Naive B cell (primary cell): ENCODE data around the gene TBC1D22A. TPM values are rescaled to one million over a fixed set of nuclear protein-coding genes. Genes with fewer than 3 reads are reported as not detected.
A peak's percentile ranks its signal among the peaks of the same experiment; 100 is the strongest.

Source experiments
- ATAC-seq, 2 donors: fragments of 150-1000 bp; cut with Tn5 transposase; 2 replicates each; pipeline ENCODE4 v1.10.0; 2021; ENCODE audit warnings: low read depth in 2 of 2, mild to moderate bottlenecking in 2 of 2, moderate library complexity in 2 of 2
- DNase-seq: peaks from one replicate; pipeline ENCODE4 v3.0.0; 2022
- H3K27ac Mint-ChIP-seq, 6 donors: one replicate each; pipeline ENCODE4 v1.8.0; 2020 to 2022; ENCODE audit warnings: mild to moderate bottlenecking in 6 of 6, mixed read lengths in 6 of 6, moderate library complexity in 5 of 6, inconsistent platforms in 2 of 6
- H3K27me3 Mint-ChIP-seq, 3 donors: one replicate each; pipeline ENCODE4 v1.8.0; 2021 to 2022; ENCODE audit warnings: mixed read lengths in 3 of 3, mild to moderate bottlenecking in 1 of 3
- H3K36me3 Mint-ChIP-seq, 2 donors: one replicate each; pipeline ENCODE4 v1.8.0; 2020 to 2022; ENCODE audit warnings: mixed read lengths in 2 of 2, inconsistent platforms in 1 of 2, mild to moderate bottlenecking in 1 of 2
- H3K4me1 Mint-ChIP-seq, 3 donors: one replicate each; pipeline ENCODE4 v1.8.0; 2020 to 2022; ENCODE audit warnings: mixed read lengths in 3 of 3, inconsistent platforms in 1 of 3, mild to moderate bottlenecking in 1 of 3, moderate library complexity in 1 of 3
- H3K4me3 Mint-ChIP-seq, 8 donors: one replicate each; pipeline ENCODE4 v1.8.0; 2020 to 2022; ENCODE audit warnings: mild to moderate bottlenecking in 8 of 8, mixed read lengths in 8 of 8, moderate library complexity in 8 of 8, inconsistent platforms in 2 of 8
- H3K9me3 Mint-ChIP-seq, 7 donors: one replicate each; pipeline ENCODE4 v1.8.0; 2020 to 2022; ENCODE audit warnings: mixed read lengths in 7 of 7, mild to moderate bottlenecking in 5 of 7, inconsistent platforms in 2 of 7, moderate library complexity in 1 of 7
- polyA plus RNA-seq, 6 donors: library from polyadenylated mRNA; unstranded; fragments of 300-500 nt; fragmentation: Illumina TruSeq; gene quantifications; one replicate each; pipeline ENCODE4 v1.2.3, GENCODE V29; 2021; ENCODE audit warnings: low read depth in 6 of 6

TBC1D22A gene
- polyA plus RNA-seq, 6 donors from 2014 or later = 47.2 to 74.5 (median 62.6) TPM

DNA sequence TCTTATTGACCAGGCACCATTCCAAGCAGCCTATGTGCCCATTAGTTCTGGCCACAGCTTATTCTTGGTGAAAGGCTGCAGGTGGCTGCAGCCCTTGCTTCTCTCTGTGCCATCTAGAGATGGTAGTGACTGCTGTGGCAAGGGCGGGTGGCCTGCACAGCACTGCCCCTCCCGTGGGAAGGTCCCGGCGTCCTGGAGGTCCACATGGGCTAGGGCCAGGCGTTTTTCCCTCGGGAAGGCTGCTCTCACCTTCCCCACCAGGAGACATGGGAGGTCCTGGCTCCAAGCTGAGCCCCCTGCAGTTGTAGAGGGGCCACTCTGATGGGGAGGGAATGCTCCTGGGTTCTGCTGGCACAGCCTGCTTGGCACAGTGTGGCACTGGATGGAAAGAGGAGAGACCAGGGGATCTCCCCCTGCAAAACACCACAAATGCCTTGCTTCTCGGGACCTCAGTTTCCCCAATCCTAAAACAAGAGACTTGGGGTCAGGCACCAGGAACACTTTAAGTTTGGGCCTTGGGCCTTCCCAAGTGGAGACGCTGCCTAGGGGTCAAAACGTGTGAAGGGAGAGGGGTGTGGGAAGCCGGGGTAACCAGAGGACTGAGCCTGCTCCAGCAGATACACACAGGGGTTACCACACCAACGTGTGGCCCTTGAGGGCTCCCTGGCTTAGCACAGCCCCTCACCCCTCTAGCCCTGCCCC is 10.0 kb upstream of the TBC1D22A start:
- Mint-ChIP-seq H3K4me1 (peaks cover 37 to 49% (median 37%) of the 10 kb centered on the region in 3 donors), H3K4me3 (no peak overlapping the region), H3K27ac (no peak overlapping the region), H3K36me3 (peaks cover 0 to 7% of the 10 kb centered on the region in 2 donors), H3K9me3 (peaks cover 3 to 9% (median 7%) of the 10 kb centered on the region in 7 donors), H3K27me3 (peaks cover 0 to 31% (median 30%) of the 10 kb centered on the region in 3 donors)
- ATAC-seq (no peak), DNase-seq (no peak)

DNA sequence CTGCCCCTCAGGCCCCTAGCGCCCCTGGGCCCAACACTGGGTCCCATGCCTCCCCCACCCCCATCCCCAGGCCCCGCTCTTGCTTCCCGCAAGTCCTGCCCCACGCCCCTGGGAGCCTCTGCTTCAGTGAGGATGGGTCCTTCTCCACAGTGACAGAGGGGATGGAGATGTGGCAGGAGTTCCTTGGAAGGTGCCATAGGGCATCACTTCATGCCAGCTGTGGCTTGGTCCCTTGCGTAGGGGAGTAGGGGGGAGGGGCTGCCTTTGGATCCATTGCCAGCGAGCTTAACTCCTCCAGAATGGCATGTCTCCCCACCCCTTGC is 9.5 kb upstream of the TBC1D22A start:
- H3K36me3 Mint-ChIP-seq = peaks cover 0 to 7% of the 10 kb centered on the region in 2 donors
- H3K4me3 Mint-ChIP-seq = no peak overlapping the region
- H3K9me3 Mint-ChIP-seq = peaks cover 3 to 9% (median 7%) of the 10 kb centered on the region in 7 donors
- H3K4me1 Mint-ChIP-seq = peaks cover 37 to 49% (median 38%) of the 10 kb centered on the region in 3 donors
- peaks cover 0 to 31% (median 30%) of the 10 kb centered on the region in 3 donors for H3K27me3 Mint-ChIP-seq
- DNase-seq (no peak), ATAC-seq (no peak)
- H3K27ac Mint-ChIP-seq = no peak overlapping the region

DNA sequence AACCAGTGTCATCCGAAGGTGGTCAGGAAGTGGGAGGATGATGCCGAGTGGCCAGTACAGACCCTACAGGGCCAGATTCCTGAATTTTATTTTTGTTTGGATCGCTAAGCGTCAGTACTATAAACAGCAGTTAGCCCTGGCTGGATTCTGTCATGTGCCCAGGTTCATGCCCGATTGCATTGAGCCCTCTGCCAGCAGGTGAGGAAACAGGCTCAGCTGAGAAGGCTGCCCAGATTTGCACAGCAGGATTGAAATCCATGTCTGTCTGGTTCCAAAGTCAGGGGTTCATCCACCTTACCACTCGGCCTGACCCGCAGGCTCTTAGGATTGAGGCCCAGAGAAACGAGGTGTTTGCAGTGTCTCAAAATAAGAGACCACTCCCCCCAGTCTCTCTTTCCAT is 9.1 kb upstream of the TBC1D22A start:
- peaks cover 0 to 7% of the 10 kb centered on the region in 2 donors for H3K36me3 Mint-ChIP-seq
- ATAC-seq (no peak), DNase-seq (no peak)
- H3K4me3 Mint-ChIP-seq = no peak overlapping the region
- H3K9me3 Mint-ChIP-seq = peaks cover 3 to 9% (median 7%) of the 10 kb centered on the region in 7 donors
- peaks cover 37 to 51% (median 38%) of the 10 kb centered on the region in 3 donors for H3K4me1 Mint-ChIP-seq
- H3K27ac Mint-ChIP-seq = no peak overlapping the region
- H3K27me3 Mint-ChIP-seq = peaks cover 0 to 31% (median 30%) of the 10 kb centered on the region in 3 donors

DNA sequence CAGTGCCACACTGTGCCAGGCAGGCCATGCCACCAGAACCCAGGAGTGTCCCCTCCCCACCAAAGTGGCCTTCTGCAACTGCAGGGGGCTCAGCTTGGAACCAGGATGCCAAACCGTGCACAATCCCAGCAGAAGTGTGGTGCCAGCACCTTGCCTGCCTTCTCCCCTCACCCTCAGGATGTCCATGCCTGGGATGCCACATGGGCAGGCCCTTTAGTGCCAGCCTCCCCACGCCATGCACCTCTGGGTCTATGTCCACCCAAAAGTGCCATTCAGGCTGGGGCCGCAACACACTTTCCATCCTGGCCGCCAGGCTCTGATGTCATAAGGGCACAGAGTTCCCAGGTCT is 8.7 kb upstream of the TBC1D22A start:
- Mint-ChIP-seq H3K27ac (no peak overlapping the region), H3K27me3 (peaks cover 0 to 29% (median 27%) of the 10 kb centered on the region in 3 donors), H3K4me1 (peaks cover 39 to 53% (median 41%) of the 10 kb centered on the region in 3 donors), H3K9me3 (peaks cover 3 to 9% (median 7%) of the 10 kb centered on the region in 7 donors), H3K4me3 (no peak overlapping the region), H3K36me3 (peaks cover 0 to 7% of the 10 kb centered on the region in 2 donors)
- ATAC-seq (no peak), DNase-seq (no peak)

DNA sequence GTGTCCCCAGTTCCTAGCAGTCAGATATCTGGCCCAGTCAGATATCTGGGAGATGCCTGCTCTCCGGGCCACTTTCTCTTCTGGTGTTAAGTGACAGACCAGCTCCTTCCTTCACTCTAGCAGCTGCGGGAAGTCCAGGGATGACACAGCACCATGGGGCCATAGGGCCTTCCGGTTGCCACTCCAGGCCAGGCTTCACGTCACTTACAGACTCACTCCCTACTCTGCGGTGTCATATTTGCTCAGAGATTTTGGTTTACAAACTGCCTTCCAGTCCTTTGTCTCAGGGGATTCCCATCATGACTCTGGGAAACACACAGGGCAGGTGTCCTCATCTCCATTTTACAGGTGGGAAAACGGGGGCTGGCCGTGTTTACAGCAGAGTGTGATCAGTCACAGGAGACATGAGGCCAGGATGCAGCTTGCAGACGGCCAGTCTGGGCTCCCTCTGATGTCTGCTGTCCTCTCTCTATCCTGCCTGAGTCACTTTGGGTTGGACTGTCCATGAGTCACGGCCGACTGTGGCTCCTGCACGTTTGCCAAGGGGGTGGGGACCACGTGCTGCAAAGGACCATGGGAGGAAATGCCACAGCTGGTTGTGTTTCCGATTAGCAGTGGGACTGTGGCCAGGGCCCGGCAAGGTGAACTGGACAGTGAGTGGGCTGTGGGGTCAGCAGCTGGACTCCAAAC is 8.2 kb upstream of the TBC1D22A start:
- Mint-ChIP-seq H3K4me1 (peaks cover 37 to 52% (median 40%) of the 10 kb centered on the region in 3 donors), H3K4me3 (peak overlapping the region in 2 of 8 donors; percentile 42 to 56), H3K27me3 (peaks cover 0 to 24% (median 22%) of the 10 kb centered on the region in 3 donors), H3K27ac (peak overlapping the region in 2 of 6 donors; percentile 63 to 65), H3K36me3 (peaks cover 0 to 7% of the 10 kb centered on the region in 2 donors), H3K9me3 (peaks cover 3 to 9% (median 7%) of the 10 kb centered on the region in 7 donors)
- peak in 1 of 2 donors; percentile 25 for ATAC-seq
- DNase-seq = no peak

DNA sequence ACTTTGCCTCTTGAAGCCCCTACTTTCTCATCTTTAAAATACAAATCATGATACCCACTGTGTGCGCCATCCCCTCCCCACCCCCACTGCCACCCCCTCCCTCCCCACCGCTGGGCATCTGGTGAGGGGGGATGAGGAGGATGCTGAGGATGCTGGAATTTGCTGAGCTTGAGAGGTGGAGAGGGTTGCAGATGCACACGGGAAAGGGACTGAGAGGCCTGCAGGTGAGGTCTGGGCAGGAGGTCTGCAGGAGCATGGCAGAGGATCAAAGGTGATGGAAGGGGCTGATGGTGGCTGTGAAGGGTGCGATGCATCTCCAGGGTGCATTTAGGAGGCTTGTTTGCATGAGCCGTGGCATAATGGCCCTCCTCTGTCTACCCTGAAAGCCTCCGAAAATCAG is 7.6 kb upstream of the TBC1D22A start:
- H3K27me3 Mint-ChIP-seq = peaks cover 0 to 18% (median 17%) of the 10 kb centered on the region in 3 donors
- no peak for ATAC-seq
- H3K27ac Mint-ChIP-seq = no peak overlapping the region
- peaks cover 0 to 7% of the 10 kb centered on the region in 2 donors for H3K36me3 Mint-ChIP-seq
- H3K9me3 Mint-ChIP-seq = peaks cover 3 to 9% (median 7%) of the 10 kb centered on the region in 7 donors
- H3K4me3 Mint-ChIP-seq = no peak overlapping the region
- H3K4me1 Mint-ChIP-seq = peaks cover 31 to 46% (median 34%) of the 10 kb centered on the region in 3 donors
- DNase-seq = no peak

DNA sequence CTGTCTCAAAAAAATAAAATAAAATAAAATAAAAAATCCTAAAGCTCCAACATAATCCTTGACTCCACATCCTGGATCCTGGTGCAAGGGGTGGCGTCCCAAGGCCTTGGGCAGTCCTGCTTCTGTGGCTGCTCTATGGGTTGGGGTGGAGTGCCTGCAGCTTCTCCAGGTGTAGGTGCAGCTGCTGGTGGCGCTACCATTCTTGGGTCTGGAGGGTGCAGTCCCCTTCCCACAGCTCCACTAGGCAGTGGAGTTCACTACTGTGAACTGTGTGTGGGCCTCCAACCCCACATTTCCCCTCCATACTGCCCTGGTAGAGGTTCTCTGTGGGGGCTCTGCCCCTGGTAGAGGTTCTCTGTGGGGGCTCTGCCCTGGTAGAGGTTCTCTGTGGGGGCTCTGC is 6.9 kb upstream of the TBC1D22A start:
- H3K4me1 Mint-ChIP-seq = peaks cover 24 to 39% (median 28%) of the 10 kb centered on the region in 3 donors
- no peak for ATAC-seq
- peaks cover 3 to 9% (median 7%) of the 10 kb centered on the region in 7 donors for H3K9me3 Mint-ChIP-seq
- no peak for DNase-seq
- H3K36me3 Mint-ChIP-seq = peaks cover 0 to 7% of the 10 kb centered on the region in 2 donors
- no peak overlapping the region for H3K27ac Mint-ChIP-seq
- H3K27me3 Mint-ChIP-seq = peaks cover 0 to 11% (median 10%) of the 10 kb centered on the region in 3 donors
- no peak overlapping the region for H3K4me3 Mint-ChIP-seq

DNA sequence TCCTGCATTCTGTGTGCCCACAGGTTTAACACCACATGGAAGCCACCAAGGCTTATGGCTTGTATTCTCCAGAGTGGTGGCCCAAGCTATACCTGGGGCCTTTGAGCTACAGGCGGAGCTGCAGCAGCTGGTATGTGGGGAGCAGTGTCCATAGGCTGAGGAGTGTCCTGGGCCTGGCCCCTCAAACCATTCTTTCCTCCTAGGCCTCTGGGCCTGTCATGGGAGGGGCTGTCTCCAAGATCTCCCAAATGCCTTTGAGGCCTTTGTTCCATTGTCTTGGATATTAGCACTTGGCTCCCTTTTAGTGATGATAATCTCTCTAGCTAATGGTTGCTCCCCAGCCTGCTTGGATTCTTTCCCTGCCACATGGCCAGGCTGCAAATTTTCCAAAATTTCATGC is 6.4 kb upstream of the TBC1D22A start:
- DNase-seq (no peak), ATAC-seq (no peak)
- peak overlapping the region in 1 of 6 donors; percentile 34 for H3K27ac Mint-ChIP-seq
- no peak overlapping the region for H3K4me3 Mint-ChIP-seq
- H3K9me3 Mint-ChIP-seq = peaks cover 3 to 9% (median 7%) of the 10 kb centered on the region in 7 donors
- peaks cover 0 to 7% of the 10 kb centered on the region in 2 donors for H3K36me3 Mint-ChIP-seq
- H3K27me3 Mint-ChIP-seq = peaks cover 0 to 7% (median 5%) of the 10 kb centered on the region in 3 donors
- peaks cover 23 to 36% (median 25%) of the 10 kb centered on the region in 3 donors for H3K4me1 Mint-ChIP-seq

DNA sequence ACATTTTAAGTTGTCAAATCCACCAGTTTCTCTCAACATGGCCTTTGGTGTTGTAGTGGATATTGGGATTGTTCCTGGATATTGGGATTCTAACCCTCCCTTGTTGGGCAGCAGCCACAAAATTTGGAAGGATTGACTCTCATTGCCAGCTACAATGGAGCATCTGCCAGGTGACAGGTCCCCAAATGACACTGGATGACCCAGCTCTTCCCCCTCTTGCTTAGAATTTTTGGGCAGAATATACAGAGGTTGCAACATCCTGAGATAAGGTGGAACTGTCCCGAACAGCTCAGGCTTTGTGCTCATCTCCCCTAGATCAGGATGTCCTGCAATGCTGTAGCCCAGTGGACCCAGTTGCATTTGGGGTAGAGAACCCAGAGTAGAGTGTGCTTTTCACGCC is 5.3 kb upstream of the TBC1D22A start:
- DNase-seq (no peak), ATAC-seq (no peak)
- peaks cover 3 to 9% (median 7%) of the 10 kb centered on the region in 7 donors for H3K9me3 Mint-ChIP-seq
- no peak overlapping the region for H3K27ac Mint-ChIP-seq
- peaks cover 0 to 7% of the 10 kb centered on the region in 2 donors for H3K36me3 Mint-ChIP-seq
- H3K4me1 Mint-ChIP-seq = peaks cover 29 to 40% (median 30%) of the 10 kb centered on the region in 3 donors
- H3K27me3 Mint-ChIP-seq = no peaks in the 10 kb centered on the region
- H3K4me3 Mint-ChIP-seq = no peak overlapping the region

DNA sequence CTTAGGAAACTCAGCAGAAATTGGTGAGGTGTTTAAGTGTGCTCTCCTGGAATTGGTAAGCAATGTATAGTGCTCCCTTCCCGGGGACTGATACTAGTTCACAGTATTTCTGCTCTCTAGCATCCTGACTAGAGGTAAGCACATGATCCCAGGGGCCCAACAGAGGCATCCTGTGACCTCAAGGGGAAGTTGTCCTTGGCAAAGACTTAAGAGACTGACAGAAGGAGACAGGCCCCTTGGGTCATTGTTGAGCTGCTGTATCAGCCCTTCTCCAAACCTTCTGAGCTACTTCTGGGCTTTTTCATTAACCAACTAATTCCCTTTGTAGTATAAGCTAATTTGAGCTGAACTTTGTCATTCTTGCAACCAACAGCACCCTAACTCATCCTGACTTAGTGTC is 4.3 kb upstream of the TBC1D22A start:
- H3K27ac Mint-ChIP-seq = peak overlapping the region in 1 of 6 donors; percentile 63
- peaks cover 0 to 7% of the 10 kb centered on the region in 2 donors for H3K36me3 Mint-ChIP-seq
- peak overlapping the region in 1 of 8 donors; percentile 82 for H3K4me3 Mint-ChIP-seq
- peaks cover 34 to 51% (median 37%) of the 10 kb centered on the region in 3 donors for H3K4me1 Mint-ChIP-seq
- ATAC-seq (no peak), DNase-seq (no peak)
- peaks cover 3 to 9% (median 7%) of the 10 kb centered on the region in 7 donors for H3K9me3 Mint-ChIP-seq
- H3K27me3 Mint-ChIP-seq = no peaks in the 10 kb centered on the region

DNA sequence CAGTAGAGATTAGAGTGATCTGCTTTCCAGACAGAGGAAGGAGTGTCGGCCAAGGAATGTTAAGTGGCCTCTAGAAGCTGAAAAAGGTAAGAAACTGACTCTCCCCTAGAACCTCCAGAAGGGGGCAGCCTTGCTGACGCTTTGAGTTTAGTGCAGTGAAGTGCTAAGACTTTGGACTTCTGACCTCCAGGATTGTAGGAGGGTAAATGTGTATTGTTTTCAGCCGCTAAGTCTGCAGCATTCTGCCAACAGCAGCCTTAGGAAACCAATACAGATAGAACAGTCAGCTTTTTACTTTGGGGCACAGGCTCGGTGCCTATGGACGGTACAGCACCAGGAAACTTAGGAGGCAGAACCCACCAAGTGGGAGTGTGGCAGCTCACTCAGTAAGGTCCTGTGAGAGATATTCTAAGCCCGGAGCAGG is 3.6 kb upstream of the TBC1D22A start:
- peak; percentile 57 for DNase-seq
- no peak for ATAC-seq
- Mint-ChIP-seq H3K9me3 (peaks cover 3 to 9% (median 7%) of the 10 kb centered on the region in 7 donors), H3K27me3 (no peaks in the 10 kb centered on the region), H3K36me3 (peaks cover 0 to 7% of the 10 kb centered on the region in 2 donors), H3K27ac (peak overlapping the region in 1 of 6 donors; percentile 63), H3K4me1 (peaks cover 40 to 51% (median 42%) of the 10 kb centered on the region in 3 donors), H3K4me3 (peak overlapping the region in 3 of 8 donors; percentile 9 to 82 (median 40))

DNA sequence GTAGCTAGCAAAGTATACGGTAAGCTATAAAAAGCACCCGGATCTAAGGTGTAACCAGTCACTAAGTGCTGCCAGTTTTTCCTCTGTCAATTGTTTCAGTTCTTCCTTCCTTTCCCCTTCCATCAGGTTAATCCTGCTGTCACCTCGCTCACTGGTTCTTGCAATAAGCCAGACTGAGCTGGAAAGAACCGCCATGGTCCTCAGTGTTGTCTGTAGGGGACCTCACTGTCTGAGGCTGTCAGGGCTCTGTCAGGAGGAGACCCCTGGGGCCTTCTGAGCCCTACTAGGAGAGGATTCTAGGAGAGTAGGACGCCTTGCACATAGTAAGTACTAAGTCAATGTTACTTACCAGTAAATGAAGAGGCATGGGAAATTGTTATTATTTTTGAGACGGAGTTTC is 1.4 kb upstream of the TBC1D22A start:
- Mint-ChIP-seq H3K27ac (peak overlapping the region; percentile 46 to 99 (median 82)), H3K36me3 (peaks cover 7 to 8% of the 10 kb centered on the region in 2 donors), H3K27me3 (no peaks in the 10 kb centered on the region), H3K4me3 (peak overlapping the region in 7 of 8 donors; percentile 69 to 100 (median 99)), H3K9me3 (peaks cover 3 to 9% (median 6%) of the 10 kb centered on the region in 7 donors), H3K4me1 (peaks cover 50 to 61% (median 54%) of the 10 kb centered on the region in 3 donors)
- DNase-seq (no peak), ATAC-seq (no peak)

DNA sequence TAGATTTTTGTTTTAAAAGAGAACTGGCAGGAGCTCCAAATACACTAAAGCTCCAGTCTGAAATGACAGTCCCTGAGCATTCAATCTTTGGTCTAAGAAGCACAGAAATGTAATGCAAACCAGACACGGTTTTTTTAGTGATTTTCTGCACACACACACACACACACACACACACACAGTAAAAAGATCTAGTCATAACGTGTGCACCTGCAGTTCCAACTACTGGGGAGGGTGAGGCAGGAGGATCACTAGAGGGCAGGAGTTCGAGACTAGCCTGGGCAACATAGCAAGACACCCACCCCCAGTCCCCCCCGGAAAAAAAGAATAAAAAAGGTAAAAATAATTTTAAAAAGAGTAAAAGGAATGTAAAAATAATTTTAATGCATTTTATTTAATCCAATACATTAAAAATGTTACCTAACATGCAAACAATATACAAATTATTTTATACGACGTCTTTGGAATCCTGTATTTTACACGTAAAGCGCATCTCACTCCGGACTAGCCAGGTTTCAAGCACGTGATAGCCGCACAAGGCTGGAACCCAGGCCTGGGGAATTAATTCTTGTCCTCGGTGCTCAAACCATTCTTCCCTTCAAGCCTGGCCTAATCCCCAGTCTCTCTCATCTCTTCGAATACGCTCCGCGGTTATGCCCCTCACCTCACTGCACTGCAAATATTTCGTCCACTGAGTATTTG is 762 bp upstream of the TBC1D22A start:
- Mint-ChIP-seq H3K27ac (peak overlapping the region; percentile 99 to 100 (median 99)), H3K36me3 (peaks cover under 1 to 8% of the 10 kb centered on the region in 2 donors), H3K27me3 (no peaks in the 10 kb centered on the region), H3K9me3 (peaks cover 0 to 3% (median under 1%) of the 10 kb centered on the region in 7 donors), H3K4me1 (peaks cover 46 to 62% (median 56%) of the 10 kb centered on the region in 3 donors), H3K4me3 (peak overlapping the region; percentile 96 to 100 (median 99))
- peak in 1 of 2 donors; percentile 0 for ATAC-seq
- DNase-seq = no peak
